Esophagus muscularis mucosa (tissue), 4 donors: Measurements from ENCODE around the gene KCNJ6. TPM values are rescaled to one million over a fixed set of nuclear protein-coding genes. Genes with fewer than 3 reads are reported as not detected.
"Not testable (repeated sequence)": the region's sequence is repeated elsewhere in the genome, so short reads cannot be mapped to it uniquely, and the experiment has no call there.

Source experiments
- DNase-seq: peaks from one replicate; pipeline ENCODE4 v3.0.0-alpha.2; 2017; ENCODE audit errors: extremely low spot score
- H3K27ac ChIP-seq, 4 donors: fragments of 200-600 bp; sonication (generic); replicated peaks in 1 of 4; 1 replicate in 3 of 4; 2 replicates in 1 of 4; pipeline ENCODE4 v1.5.1; 2016 to 2019; ENCODE audit warnings: mild to moderate bottlenecking in 1 of 4
- H3K27me3 ChIP-seq, 4 donors: fragments of 200-600 bp; sonication (generic); one replicate each; pipeline versions ENCODE4 v1.5.1 to v1.6.0; 2016 to 2019
- H3K36me3 ChIP-seq, 4 donors: fragments of 200-600 bp; sonication (generic); one replicate each; pipeline ENCODE4 v1.5.1; 2016 to 2019
- H3K4me1 ChIP-seq, 4 donors: fragments of 200-600 bp; sonication (generic); one replicate each; pipeline ENCODE4 v1.5.1; 2016 to 2019
- H3K4me3 ChIP-seq, 4 donors: fragments of 200-600 bp; sonication (generic); 1 replicate in 2 of 4; 2 replicates in 2 of 4; pipeline ENCODE4 v1.5.1; 2016 to 2019; ENCODE audit warnings: mild to moderate bottlenecking in 4 of 4, moderate library complexity in 1 of 4
- H3K9me3 ChIP-seq, 4 donors: fragments of 200-600 bp; sonication (generic); 1 replicate in 3 of 4; 2 replicates in 1 of 4; pipeline ENCODE4 v1.5.1; 2016 to 2019
- EP300 ChIP-seq: sonication (generic); formaldehyde crosslinking; IDR thresholded peaks from one replicate; pipeline ENCODE4 v1.6.1; 2017; ENCODE audit warnings: antibody characterized with exemption
- POLR2A ChIP-seq: fragments of 450-650 bp; IDR thresholded peaks from one replicate; pipeline ENCODE4 v1.6.1; 2017; ENCODE audit warnings: antibody characterized with exemption, moderate library complexity, mild to moderate bottlenecking, low read depth
- POLR2AphosphoS5 ChIP-seq, 2 donors: sonication (generic); formaldehyde crosslinking; IDR thresholded peaks; one replicate each; pipeline ENCODE4 v1.6.1; 2017; ENCODE audit warnings: antibody characterized with exemption in 2 of 2
- WGBS: methylation state at CpG from one replicate; pipeline ENCODE4 v1.1.5; 2018; 5-methylcytosine and 5-hydroxymethylcytosine counted together
- intact Hi-C: fragments of 100-400 bp; cut with DNase I; formaldehyde crosslinking; loops from one replicate; pipeline ENCODE4 v1.15.1; 2023
- total RNA-seq, 4 donors: library from RNA; depleted of rRNA; stranded (reverse); fragments of >200 nt; gene quantifications; one replicate each; pipeline versions ENCODE4 v1.1.0 to v1.2.1, GENCODE V29; 2016
- TF ChIP-seq, protein P1 (sequence below), 3 experiments: fragments of 200-600 bp in 2 of 3; fragments of 450-650 bp in 1 of 3; sonication (generic) in 2 of 3; IDR thresholded peaks; one replicate each; pipeline ENCODE4 v1.5.1; 2017 to 2019; ENCODE audit warnings: antibody characterized with exemption in 3 of 3, mild to moderate bottlenecking in 2 of 3, moderate library complexity in 1 of 3

The KCNJ6 gene
- total RNA-seq, 4 donors from 2014 or later = under 0.01 TPM; not detected in 2

DNA sequence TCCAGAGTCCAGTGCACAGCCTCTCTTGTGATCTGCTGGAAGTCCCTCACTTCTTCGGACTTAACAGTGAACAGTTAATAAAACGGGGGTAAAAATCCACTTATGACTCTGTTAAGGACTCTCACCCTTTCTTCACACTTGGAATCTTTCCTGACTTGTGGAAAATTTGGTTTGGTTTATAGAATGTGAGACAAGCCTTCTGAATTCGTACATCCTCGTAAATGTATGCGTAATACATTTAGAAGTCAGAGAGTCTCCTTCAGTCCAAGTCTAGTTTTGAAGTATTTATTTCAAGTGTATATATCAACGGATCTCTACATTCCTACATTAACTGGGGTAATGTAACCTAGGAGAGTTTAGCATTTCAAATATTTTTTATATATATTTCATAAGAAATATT is 270.4 kb downstream of the KCNJ6 start:
- TF ChIP-seq POLR2AphosphoS5 (IDR thresholded peaks at IDR 0.05) (no peak), POLR2A (no peak), EP300 (no peak)
- TF ChIP-seq, protein P1, sequence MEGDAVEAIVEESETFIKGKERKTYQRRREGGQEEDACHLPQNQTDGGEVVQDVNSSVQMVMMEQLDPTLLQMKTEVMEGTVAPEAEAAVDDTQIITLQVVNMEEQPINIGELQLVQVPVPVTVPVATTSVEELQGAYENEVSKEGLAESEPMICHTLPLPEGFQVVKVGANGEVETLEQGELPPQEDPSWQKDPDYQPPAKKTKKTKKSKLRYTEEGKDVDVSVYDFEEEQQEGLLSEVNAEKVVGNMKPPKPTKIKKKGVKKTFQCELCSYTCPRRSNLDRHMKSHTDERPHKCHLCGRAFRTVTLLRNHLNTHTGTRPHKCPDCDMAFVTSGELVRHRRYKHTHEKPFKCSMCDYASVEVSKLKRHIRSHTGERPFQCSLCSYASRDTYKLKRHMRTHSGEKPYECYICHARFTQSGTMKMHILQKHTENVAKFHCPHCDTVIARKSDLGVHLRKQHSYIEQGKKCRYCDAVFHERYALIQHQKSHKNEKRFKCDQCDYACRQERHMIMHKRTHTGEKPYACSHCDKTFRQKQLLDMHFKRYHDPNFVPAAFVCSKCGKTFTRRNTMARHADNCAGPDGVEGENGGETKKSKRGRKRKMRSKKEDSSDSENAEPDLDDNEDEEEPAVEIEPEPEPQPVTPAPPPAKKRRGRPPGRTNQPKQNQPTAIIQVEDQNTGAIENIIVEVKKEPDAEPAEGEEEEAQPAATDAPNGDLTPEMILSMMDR (IDR thresholded peaks at IDR 0.05) = no peak
- Histone ChIP-seq H3K27ac (peak overlapping the region; percentile 46 to 69 (median 62)), H3K4me3 (no peak overlapping the region), H3K9me3 (no peaks in the 10 kb centered on the region), H3K36me3 (no peaks in the 10 kb centered on the region), H3K4me1 (peaks cover 0 to 20% (median 13%) of the 10 kb centered on the region in 4 donors), H3K27me3 (no peaks in the 10 kb centered on the region)
- intact Hi-C loops = no loop called here
- no peak for DNase-seq
- 22% methylated on average over 6 of the region's 6 CpGs for WGBS

DNA sequence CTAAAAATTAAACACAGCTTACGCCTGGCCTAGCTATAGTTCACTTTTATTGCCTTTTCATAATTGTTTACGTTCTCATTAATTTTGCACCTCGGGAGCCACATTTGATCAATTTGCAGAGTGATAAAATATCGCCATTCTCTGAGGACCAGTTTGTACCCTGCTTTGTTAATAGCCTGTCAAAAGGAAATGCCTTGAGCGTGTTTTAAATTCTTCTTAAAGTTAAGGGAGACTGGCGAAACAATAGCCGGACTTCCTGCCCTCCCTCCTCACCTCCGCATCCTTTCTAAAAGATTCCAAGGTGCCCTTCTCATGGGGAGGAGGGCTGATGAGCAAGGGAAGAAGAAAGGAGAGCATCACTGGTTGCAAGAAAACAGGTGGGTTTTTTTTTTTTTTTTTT is 271.6 kb downstream of the KCNJ6 start:
- 72% methylated on average over 8 of the region's 8 CpGs for WGBS
- intact Hi-C loops = no loop called here
- Histone ChIP-seq H3K36me3 (no peaks in the 10 kb centered on the region), H3K4me3 (no peak overlapping the region), H3K4me1 (peaks cover 0 to 20% (median 13%) of the 10 kb centered on the region in 4 donors), H3K9me3 (no peaks in the 10 kb centered on the region), H3K27ac (no peak overlapping the region), H3K27me3 (no peaks in the 10 kb centered on the region)
- peak; percentile 19 for DNase-seq
- TF ChIP-seq EP300 (no peak), POLR2AphosphoS5 (IDR thresholded peaks at IDR 0.05) (peak in 1 of 2 donors; percentile 15)

DNA sequence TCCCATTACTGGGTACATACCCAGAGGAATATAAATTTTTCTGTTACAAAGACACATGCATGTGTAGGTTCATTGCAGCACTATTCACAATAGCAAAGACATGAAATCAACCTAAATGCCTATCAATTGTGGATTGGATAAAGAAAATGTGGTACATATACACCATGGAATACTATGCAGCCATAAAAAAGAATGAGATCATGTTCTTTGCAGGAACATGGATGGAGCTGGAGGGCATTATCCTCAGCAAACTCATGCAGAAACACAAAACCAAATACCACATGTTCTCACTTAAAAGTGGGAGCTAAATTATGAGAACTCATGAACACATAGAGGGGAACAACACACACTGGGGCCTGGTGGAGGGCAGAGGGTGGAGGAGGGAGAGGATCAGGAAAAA is 272.4 kb downstream of the KCNJ6 start:
- H3K27ac ChIP-seq, H3K27me3 ChIP-seq, H3K4me3 ChIP-seq, intact Hi-C loops, H3K9me3 ChIP-seq, H3K36me3 ChIP-seq: not testable (repeated sequence)
- peak; percentile 53 for DNase-seq
- H3K4me1 ChIP-seq = peaks cover 0 to 20% (median 13%) of the 10 kb centered on the region in 4 donors

DNA sequence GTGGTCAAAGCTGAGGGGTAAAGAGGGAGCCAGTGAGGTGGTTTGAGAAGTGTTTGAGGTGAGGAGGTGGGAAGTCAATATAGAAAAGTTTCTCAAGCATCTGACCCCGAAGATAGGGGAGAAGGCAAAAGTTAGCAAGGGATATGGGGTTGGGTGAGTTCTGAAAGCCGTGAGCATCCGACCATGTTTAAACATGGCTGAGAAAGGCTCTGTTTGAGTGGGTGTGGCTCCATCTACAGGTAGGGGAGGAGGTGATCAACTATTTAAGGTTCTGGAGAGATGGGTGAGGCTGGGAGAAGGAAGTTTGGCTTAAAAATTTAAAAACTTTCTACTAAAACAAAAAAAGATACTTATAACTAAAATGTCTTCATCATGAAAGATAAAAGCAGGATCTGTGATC is 273.8 kb downstream of the KCNJ6 start:
- H3K9me3 ChIP-seq = no peaks in the 10 kb centered on the region
- H3K27ac ChIP-seq = no peak overlapping the region
- no peak overlapping the region for H3K4me3 ChIP-seq
- intact Hi-C loops = no loop called here
- H3K27me3 ChIP-seq = no peaks in the 10 kb centered on the region
- 81% methylated on average over 3 of the region's 3 CpGs for WGBS
- H3K4me1 ChIP-seq = peaks cover 0 to 20% (median 13%) of the 10 kb centered on the region in 4 donors
- DNase-seq = peak; percentile 62
- TF ChIP-seq, protein P1 (IDR thresholded peaks at IDR 0.05) = no peak
- TF ChIP-seq POLR2A = no peak
- TF ChIP-seq POLR2AphosphoS5 (IDR thresholded peaks at IDR 0.05) = no peak
- no peak for TF ChIP-seq EP300
- H3K36me3 ChIP-seq = no peaks in the 10 kb centered on the region

DNA sequence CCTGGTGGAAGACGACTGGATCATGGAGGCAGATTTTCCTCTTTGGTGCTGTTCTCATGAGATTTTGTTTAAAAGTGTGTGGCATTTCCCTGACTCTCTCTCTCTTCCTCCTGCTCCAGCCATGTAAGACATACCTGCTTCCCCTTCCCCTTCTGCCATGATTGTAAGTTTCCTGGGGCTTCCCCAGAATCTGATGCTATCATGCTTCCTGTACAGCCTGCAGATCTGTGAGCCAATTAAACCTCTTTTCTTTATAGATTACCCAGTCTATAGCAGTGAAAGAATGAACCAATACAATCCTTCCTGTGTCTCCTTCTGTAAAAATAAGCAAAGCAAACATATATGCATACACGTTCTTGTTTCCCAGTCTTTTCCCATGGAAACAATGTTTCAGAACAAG is 276.5 kb downstream of the KCNJ6 start:
- 79% methylated on average over 2 of the region's 2 CpGs for WGBS
- H3K27ac ChIP-seq = no peak overlapping the region
- no peak overlapping the region for H3K4me3 ChIP-seq
- no peaks in the 10 kb centered on the region for H3K4me1 ChIP-seq
- DNase-seq = peak; percentile 42
- H3K36me3 ChIP-seq = no peaks in the 10 kb centered on the region
- H3K9me3 ChIP-seq = no peaks in the 10 kb centered on the region
- no peaks in the 10 kb centered on the region for H3K27me3 ChIP-seq
- TF ChIP-seq POLR2A = no peak
- TF ChIP-seq, protein P1 (IDR thresholded peaks at IDR 0.05) = no peak
- TF ChIP-seq POLR2AphosphoS5 (IDR thresholded peaks at IDR 0.05) = no peak
- TF ChIP-seq EP300 = no peak
- intact Hi-C loops = no loop called here

DNA sequence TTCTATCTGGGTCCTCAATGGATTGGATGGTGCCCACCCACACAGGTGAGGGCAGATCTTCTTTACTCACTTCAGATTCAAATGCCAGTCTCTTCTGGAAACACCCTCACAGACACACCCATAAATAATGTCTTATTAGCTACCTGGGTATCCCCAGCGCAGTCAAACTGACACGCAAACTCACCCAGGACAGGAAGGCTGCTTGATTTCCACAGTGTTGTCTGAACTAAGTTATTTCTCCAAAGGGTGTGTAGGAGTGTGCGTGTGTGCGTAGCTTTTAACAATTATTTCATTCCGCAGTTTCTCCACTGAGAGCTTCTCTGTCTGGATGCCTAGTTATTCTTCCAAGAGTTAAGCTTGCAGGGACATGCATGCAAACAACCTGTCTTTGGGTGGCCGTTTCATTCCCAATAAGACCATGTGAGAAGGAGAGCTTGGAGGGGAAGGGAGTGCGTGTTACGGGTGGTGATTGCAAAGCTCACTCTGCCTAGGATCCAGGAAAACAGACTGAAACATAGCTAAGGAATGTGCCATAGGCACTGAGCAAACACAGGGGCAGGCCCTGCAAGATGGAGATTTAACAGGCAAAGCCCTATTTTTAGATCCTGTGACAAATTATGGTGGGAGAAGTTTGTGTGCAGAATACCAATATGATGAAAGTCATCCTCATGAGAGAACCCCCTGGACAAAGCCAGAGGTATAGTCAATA is 280.0 kb downstream of the KCNJ6 start:
- Histone ChIP-seq H3K9me3 (no peaks in the 10 kb centered on the region), H3K4me1 (no peaks in the 10 kb centered on the region), H3K27ac (peak overlapping the region in 2 of 4 donors; percentile 25 to 42), H3K27me3 (no peaks in the 10 kb centered on the region), H3K4me3 (no peak overlapping the region), H3K36me3 (no peaks in the 10 kb centered on the region)
- intact Hi-C loops = no loop called here
- WGBS = 66% methylated on average over 8 of the region's 8 CpGs
- TF ChIP-seq POLR2AphosphoS5 (IDR thresholded peaks at IDR 0.05) (peak in 1 of 2 donors; percentile 78), EP300 (peak; percentile 26), POLR2A (no peak)
- TF ChIP-seq, protein P1 (IDR thresholded peaks at IDR 0.05) = no peak
- peak; percentile 91 for DNase-seq
